Lower lobe of right lung (tissue), 2 donors: ENCODE measurements around the gene SART3. TPM values are rescaled to one million over a fixed set of nuclear protein-coding genes. Genes with fewer than 3 reads are reported as not detected.
"Not testable (repeated sequence)": the region's sequence is repeated elsewhere in the genome, so short reads cannot be mapped to it uniquely, and the experiment has no call there.

Experiments used
- ATAC-seq, 2 donors: fragments of 200-7000 bp; cut with Tn5 transposase; one replicate each; pipeline ENCODE4 v1.9.1; 2020 to 2022; ENCODE audit warnings: mild to moderate bottlenecking in 2 of 2, moderate library complexity in 2 of 2
- DNase-seq: peaks from one replicate; pipeline ENCODE4 v3.0.0-alpha.2; 2020
- H3K27ac ChIP-seq: fragments of 200-600 bp; one replicate; pipeline ENCODE4 v1.8.0; 2022
- H3K27me3 ChIP-seq: fragments of 200-600 bp; one replicate; pipeline ENCODE4 v1.8.0; 2022; ENCODE audit warnings: low read depth
- H3K36me3 ChIP-seq: fragments of 200-600 bp; one replicate; pipeline ENCODE4 v1.8.0; 2022; ENCODE audit warnings: mild to moderate bottlenecking
- H3K4me1 ChIP-seq: fragments of 200-600 bp; one replicate; pipeline ENCODE4 v1.8.0; 2022
- H3K4me3 ChIP-seq: fragments of 200-600 bp; one replicate; pipeline ENCODE4 v1.8.0; 2022; ENCODE audit warnings: mild to moderate bottlenecking
- H3K9me3 ChIP-seq: fragments of 200-600 bp; one replicate; pipeline ENCODE4 v1.8.0; 2022
- CTCF ChIP-seq: fragments of 200-600 bp; IDR thresholded peaks from one replicate; pipeline ENCODE4 v1.8.0; 2022; ENCODE audit warnings: antibody characterized with exemption, mild to moderate bottlenecking
- intact Hi-C: fragments of 100-400 bp; cut with DNase I; formaldehyde crosslinking; loops from one replicate; pipeline ENCODE4 v1.11.0; 2022
- total RNA-seq: library from RNA; stranded (reverse); fragmentation: NEBNext Ultra II Directional; extraction: Animal tissue kit (Norgen Biotek cat#: 25700); gene quantifications from one replicate; pipeline ENCODE4 v1.2.1, GENCODE V29; 2021
- donor health status: DM: no; HTN: yes; CAD: no; lungs with severe emphysema.

The SART3 gene
- total RNA-seq, 1 donor from 2014 or later, result 42.8 TPM

GRCh38 chr12:108561852-108562347 lies 927 bp upstream of the SART3 start:
- H3K4me1 ChIP-seq, result peaks cover 71% of the 10 kb centered on the region
- TF ChIP-seq CTCF, result no peak
- peak overlapping the region; percentile 100 for H3K4me3 ChIP-seq
- intact Hi-C loops, result no loop called here
- DNase-seq (no peak), ATAC-seq (peak in 1 of 2 donors; percentile 0)
- H3K27me3 ChIP-seq, result no peaks in the 10 kb centered on the region
- H3K9me3 ChIP-seq, result no peaks in the 10 kb centered on the region
- peaks cover 46% of the 10 kb centered on the region for H3K36me3 ChIP-seq
- peak overlapping the region; percentile 93 for H3K27ac ChIP-seq

GRCh38 chr12:108560321-108560721 lies 652 bp downstream of the SART3 start:
- no peak for TF ChIP-seq CTCF
- Histone ChIP-seq H3K4me3 (peak overlapping the region; percentile 100), H3K27ac (peak overlapping the region; percentile 93), H3K9me3 (no peaks in the 10 kb centered on the region), H3K36me3 (peaks cover 39% of the 10 kb centered on the region), H3K27me3 (no peaks in the 10 kb centered on the region), H3K4me1 (peaks cover 69% of the 10 kb centered on the region)
- intact Hi-C loops, result no loop called here
- ATAC-seq, result no peak
- DNase-seq, result no peak

GRCh38 chr12:108559748-108560147 lies 1.2 kb downstream of the SART3 start:
- Histone ChIP-seq H3K4me3 (peak overlapping the region; percentile 100), H3K27me3 (no peaks in the 10 kb centered on the region), H3K27ac (no peak overlapping the region), H3K9me3 (no peaks in the 10 kb centered on the region), H3K36me3 (peaks cover 34% of the 10 kb centered on the region), H3K4me1 (peaks cover 64% of the 10 kb centered on the region)
- DNase-seq, result no peak
- ATAC-seq, result no peak
- intact Hi-C loops, result no loop called here
- no peak for TF ChIP-seq CTCF

GRCh38 chr12:108559007-108559655 lies 1.8 kb downstream of the SART3 start:
- no peak for TF ChIP-seq CTCF
- Histone ChIP-seq H3K4me1 (peaks cover 65% of the 10 kb centered on the region), H3K9me3 (no peaks in the 10 kb centered on the region), H3K36me3 (peaks cover 27% of the 10 kb centered on the region), H3K27me3 (no peaks in the 10 kb centered on the region), H3K4me3 (no peak overlapping the region), H3K27ac (no peak overlapping the region)
- DNase-seq (no peak), ATAC-seq (no peak)
- intact Hi-C loops, result no loop called here

- H3K4me1 ChIP-seq, result peaks cover 53% of the 10 kb centered on the region
- peaks cover 23% of the 10 kb centered on the region for H3K36me3 ChIP-seq
- H3K27me3 ChIP-seq, H3K4me3 ChIP-seq, intact Hi-C loops, ATAC-seq, H3K27ac ChIP-seq, H3K9me3 ChIP-seq, DNase-seq: not testable (repeated sequence)
Measured at GRCh38 chr12:108555383-108555782, 5.6 kb downstream of the SART3 start.

GRCh38 chr12:108553799-108554198 lies 7.2 kb downstream of the SART3 start:
- no peak for TF ChIP-seq CTCF
- H3K4me1 ChIP-seq, result peaks cover 37% of the 10 kb centered on the region
- H3K36me3 ChIP-seq, result peaks cover 27% of the 10 kb centered on the region
- no peak for DNase-seq
- ATAC-seq, result no peak
- H3K27me3 ChIP-seq, result no peaks in the 10 kb centered on the region
- H3K9me3 ChIP-seq, result no peaks in the 10 kb centered on the region
- H3K27ac ChIP-seq, result no peak overlapping the region
- intact Hi-C loops, result no loop called here
- no peak overlapping the region for H3K4me3 ChIP-seq
